Measurements from ENCODE around the gene USP11. TPM values are rescaled to one million over a fixed set of nuclear protein-coding genes. Genes with fewer than 3 reads are reported as not detected.

USP11 gene
- total RNA-seq, 2 donors from 2014 or later, result 113 to 214 TPM

GRCh38 chrX:47247206-47247998 lies 14.6 kb downstream of the USP11 start:
- Histone ChIP-seq H3K9ac (ENCODE audit: extremely low read depth, low read length, poor library complexity, severe bottlenecking) (no peak overlapping the region), H3K9me3 (ENCODE audit: control insufficient read depth, low read length) (no peaks in the 10 kb centered on the region), H3K4me1 (ENCODE audit: control insufficient read depth, insufficient read depth, low read length) (no peaks in the 10 kb centered on the region), H3K4me3 (ENCODE audit: low read length) (no peak overlapping the region), H3K27ac (ENCODE audit: low read depth, low read length) (no peak overlapping the region), H3K36me3 (ENCODE audit: control insufficient read depth, insufficient read depth, low read length) (peaks cover 19% of the 10 kb centered on the region), H3K27me3 (ENCODE audit: control insufficient read depth, insufficient read depth, low read length, poor library complexity, severe bottlenecking) (no peaks in the 10 kb centered on the region)
- H3K4me1 Mint-ChIP-seq, result no peaks in the 10 kb centered on the region
- DNase-seq, result no peak
- H3K9me3 Mint-ChIP-seq, result no peaks in the 10 kb centered on the region
- WGBS, 2 experiments (ENCODE audit: insufficient coverage in 1 of 2, insufficient read length in 1 of 2), result 93 to 98% methylated on average over 6 to 20 of the region's 23 CpGs
- peak overlapping the region; percentile 17 for H3K27ac Mint-ChIP-seq
- H3K27me3 Mint-ChIP-seq (ENCODE audit: insufficient read depth), result no peaks in the 10 kb centered on the region
- TF ChIP-seq CTCF (conservative IDR thresholded peaks at IDR 0.05), result no peak
- H3K36me3 Mint-ChIP-seq (ENCODE audit: low read depth), result peaks cover 62% of the 10 kb centered on the region
- no peak overlapping the region for H3K4me3 Mint-ChIP-seq

GRCh38 chrX:47247999-47248320 lies 15.2 kb downstream of the USP11 start:
- 96 to 97% methylated on average over 6 to 12 of the region's 13 CpGs for WGBS, 2 experiments (ENCODE audit: insufficient coverage in 1 of 2, insufficient read length in 1 of 2)
- Mint-ChIP-seq H3K36me3 (ENCODE audit: low read depth) (peaks cover 57% of the 10 kb centered on the region), H3K4me3 (no peak overlapping the region), H3K9me3 (peaks cover 1% of the 10 kb centered on the region), H3K27ac (peak overlapping the region; percentile 17), H3K4me1 (no peaks in the 10 kb centered on the region), H3K27me3 (ENCODE audit: insufficient read depth) (no peaks in the 10 kb centered on the region)
- Histone ChIP-seq H3K36me3 (ENCODE audit: control insufficient read depth, insufficient read depth, low read length) (peaks cover 19% of the 10 kb centered on the region), H3K27me3 (ENCODE audit: control insufficient read depth, insufficient read depth, low read length, poor library complexity, severe bottlenecking) (no peaks in the 10 kb centered on the region), H3K9me3 (ENCODE audit: control insufficient read depth, low read length) (no peaks in the 10 kb centered on the region), H3K4me3 (ENCODE audit: low read length) (no peak overlapping the region), H3K27ac (ENCODE audit: low read depth, low read length) (no peak overlapping the region), H3K4me1 (ENCODE audit: control insufficient read depth, insufficient read depth, low read length) (no peaks in the 10 kb centered on the region), H3K9ac (ENCODE audit: extremely low read depth, low read length, poor library complexity, severe bottlenecking) (no peak overlapping the region)
- TF ChIP-seq CTCF (conservative IDR thresholded peaks at IDR 0.05), result no peak
- no peak for DNase-seq

- DNase-seq, result no peak
- H3K27ac Mint-ChIP-seq, result no peak overlapping the region
- no peak for TF ChIP-seq CTCF (conservative IDR thresholded peaks at IDR 0.05)
Observed at GRCh38 chrX:47248576-47248975, 15.8 kb downstream of the USP11 start.

More at GRCh38 chrX:47248576-47248975, 15.8 kb downstream of the USP11 start:
- H3K27me3 Mint-ChIP-seq (ENCODE audit: insufficient read depth), result no peaks in the 10 kb centered on the region
- peaks cover 3% of the 10 kb centered on the region for H3K9me3 Mint-ChIP-seq
- Histone ChIP-seq H3K27ac (ENCODE audit: low read depth, low read length) (no peak overlapping the region), H3K4me3 (ENCODE audit: low read length) (no peak overlapping the region), H3K4me1 (ENCODE audit: control insufficient read depth, insufficient read depth, low read length) (no peaks in the 10 kb centered on the region), H3K9me3 (ENCODE audit: control insufficient read depth, low read length) (no peaks in the 10 kb centered on the region), H3K36me3 (ENCODE audit: control insufficient read depth, insufficient read depth, low read length) (peaks cover 19% of the 10 kb centered on the region), H3K27me3 (ENCODE audit: control insufficient read depth, insufficient read depth, low read length, poor library complexity, severe bottlenecking) (no peaks in the 10 kb centered on the region), H3K9ac (ENCODE audit: extremely low read depth, low read length, poor library complexity, severe bottlenecking) (no peak overlapping the region)
- no peak overlapping the region for H3K4me3 Mint-ChIP-seq
- H3K4me1 Mint-ChIP-seq, result no peaks in the 10 kb centered on the region
- H3K36me3 Mint-ChIP-seq (ENCODE audit: low read depth), result peaks cover 55% of the 10 kb centered on the region
- WGBS, 2 experiments (ENCODE audit: insufficient coverage in 1 of 2, insufficient read length in 1 of 2), result 96% methylated on average over 6 of the region's 6 CpGs; no CpG with 5 or more reads in 1 of the 2 experiments

All from endodermal cell (in vitro differentiated cells).